ENCODE measurements around the gene LIPI.

DNA sequence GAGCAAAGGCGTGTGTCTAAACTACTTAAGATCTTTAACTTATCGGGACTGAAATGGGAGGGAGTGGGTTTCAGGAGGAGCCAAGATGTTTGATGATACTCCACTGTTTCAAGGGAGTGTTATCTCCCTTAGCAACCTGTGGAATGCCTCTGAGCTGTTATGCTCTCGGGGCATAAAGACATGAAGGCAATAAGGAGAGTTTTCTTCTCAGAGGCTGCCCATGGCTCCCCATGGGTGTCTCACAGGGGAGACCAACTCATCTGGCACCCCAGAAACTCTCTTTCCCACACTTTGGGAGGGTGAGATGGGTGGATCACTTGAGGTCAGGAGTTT, 130.0 kb downstream of the LIPI start:
- TF ChIP-seq, protein P1, sequence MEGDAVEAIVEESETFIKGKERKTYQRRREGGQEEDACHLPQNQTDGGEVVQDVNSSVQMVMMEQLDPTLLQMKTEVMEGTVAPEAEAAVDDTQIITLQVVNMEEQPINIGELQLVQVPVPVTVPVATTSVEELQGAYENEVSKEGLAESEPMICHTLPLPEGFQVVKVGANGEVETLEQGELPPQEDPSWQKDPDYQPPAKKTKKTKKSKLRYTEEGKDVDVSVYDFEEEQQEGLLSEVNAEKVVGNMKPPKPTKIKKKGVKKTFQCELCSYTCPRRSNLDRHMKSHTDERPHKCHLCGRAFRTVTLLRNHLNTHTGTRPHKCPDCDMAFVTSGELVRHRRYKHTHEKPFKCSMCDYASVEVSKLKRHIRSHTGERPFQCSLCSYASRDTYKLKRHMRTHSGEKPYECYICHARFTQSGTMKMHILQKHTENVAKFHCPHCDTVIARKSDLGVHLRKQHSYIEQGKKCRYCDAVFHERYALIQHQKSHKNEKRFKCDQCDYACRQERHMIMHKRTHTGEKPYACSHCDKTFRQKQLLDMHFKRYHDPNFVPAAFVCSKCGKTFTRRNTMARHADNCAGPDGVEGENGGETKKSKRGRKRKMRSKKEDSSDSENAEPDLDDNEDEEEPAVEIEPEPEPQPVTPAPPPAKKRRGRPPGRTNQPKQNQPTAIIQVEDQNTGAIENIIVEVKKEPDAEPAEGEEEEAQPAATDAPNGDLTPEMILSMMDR (IDR thresholded peaks at IDR 0.05): no peak
- no peak for TF ChIP-seq POLR2AphosphoS5 (IDR thresholded peaks at IDR 0.05)
- TF ChIP-seq EP300 (IDR thresholded peaks at IDR 0.05): no peak
- TF ChIP-seq POLR2A (IDR thresholded peaks at IDR 0.05): no peak

Measured in upper lobe of left lung (tissue), 4 donors.